CD4-positive, alpha-beta T cell (primary cell): ENCODE measurements around the gene TUT4. TPM values are rescaled to one million over a fixed set of nuclear protein-coding genes. Genes with fewer than 3 reads are reported as not detected.

Experiments
- ATAC-seq: fragments of 200-7000 bp; cut with Tn5 transposase; one replicate; pipeline ENCODE4 v1.10.0; 2022; ENCODE audit warnings: mild to moderate bottlenecking; ENCODE audit not compliant: poor library complexity
- CTCF ChIA-PET: fragments of 350-600 bp; sonication (Branson Sonifier 250); formaldehyde crosslinking; loops from one replicate; lab custom pipeline; 2021; ENCODE audit warnings: antibody characterized with exemption, inconsistent platforms; lab: Charles Lee
- POLR2A ChIA-PET: fragments of 350-600 bp; sonication (Branson Sonifier 250); formaldehyde crosslinking; loops from one replicate; lab custom pipeline; 2021; ENCODE audit warnings: antibody characterized with exemption, inconsistent platforms; lab: Charles Lee
- DNase-seq, 14 experiments: peaks; one replicate each; pipeline ENCODE4 v3.0.0-alpha.2; 2013 to 2020; ENCODE audit warnings: mixed read lengths in 2 of 14
- H3K27ac ChIP-seq, 2 donors: one replicate each; pipeline versions ENCODE4 v1.5.1 to v1.7.0; 2013; ENCODE audit warnings: low read length in 2 of 2, low read depth in 1 of 2, mild to moderate bottlenecking in 1 of 2
- H3K27me3 ChIP-seq, 2 experiments: 1 replicate in 1 of 2; 2 replicates in 1 of 2; pipeline versions ENCODE4 v1.6.1 to v1.7.0; 2013; ENCODE audit warnings: low read length in 2 of 2, control low read depth in 1 of 2, mild to moderate bottlenecking in 1 of 2, moderate library complexity in 1 of 2; ENCODE audit not compliant: insufficient read depth in 2 of 2, control insufficient read depth in 1 of 2
- H3K36me3 ChIP-seq: one replicate; pipeline ENCODE4 v1.6.1; 2013; ENCODE audit warnings: low read length, control low read depth; ENCODE audit not compliant: insufficient read depth
- H3K4me1 ChIP-seq: one replicate; pipeline ENCODE4 v1.6.1; 2013; ENCODE audit warnings: low read length, control low read depth; ENCODE audit not compliant: insufficient read depth
- H3K4me3 ChIP-seq: one replicate; pipeline ENCODE4 v1.5.1; 2013; ENCODE audit warnings: mild to moderate bottlenecking, low read length, moderate library complexity
- H3K9me3 ChIP-seq, 2 experiments: 1 replicate in 1 of 2; 2 replicates in 1 of 2; pipeline versions ENCODE4 v1.6.1 to v1.7.0; 2013; ENCODE audit warnings: low read length in 2 of 2, mild to moderate bottlenecking in 2 of 2, control low read depth in 1 of 2, moderate library complexity in 1 of 2; ENCODE audit not compliant: control insufficient read depth in 1 of 2, insufficient read depth in 1 of 2
- H3K27ac Mint-ChIP-seq: one replicate; pipeline ENCODE4 v1.8.0; 2020; ENCODE audit warnings: mixed read lengths
- H3K27me3 Mint-ChIP-seq: one replicate; pipeline ENCODE4 v1.8.0; 2021; ENCODE audit warnings: mixed read lengths
- H3K36me3 Mint-ChIP-seq: one replicate; pipeline ENCODE4 v1.8.0; 2021; ENCODE audit warnings: low read depth, mixed read lengths
- H3K4me1 Mint-ChIP-seq: one replicate; pipeline ENCODE4 v1.8.0; 2021; ENCODE audit warnings: low read depth, mixed read lengths
- H3K4me3 Mint-ChIP-seq: one replicate; pipeline ENCODE4 v1.8.0; 2020; ENCODE audit warnings: mild to moderate bottlenecking, mixed read lengths
- H3K9me3 Mint-ChIP-seq: one replicate; pipeline ENCODE4 v1.8.0; 2020; ENCODE audit warnings: mixed read lengths
- CTCF ChIP-seq: fragments of 200-600 bp; IDR thresholded peaks from one replicate; pipeline ENCODE4 v1.8.0; 2022; ENCODE audit warnings: antibody characterized with exemption, mild to moderate bottlenecking
- intact Hi-C, 2 experiments: fragments of 100-400 bp; cut with DNase I in 1 of 2; cut with micrococcal nuclease in 1 of 2; formaldehyde crosslinking; loops; one replicate each; pipeline versions ENCODE4 v1.15.1 to v1.9.0; 2023 to 2025; cut with DNase I, micrococcal nuclease
- total RNA-seq, 174 experiments: library from RNA in 2 of 174; stranded (reverse) in 2 of 174; gene quantifications; one replicate each; pipeline ENCODE4 v1.2.3 and lab custom pipeline; 2021 to 2026

The TUT4 gene
- total RNA-seq, 2 experiments from 2014 or later, result 141 to 147 TPM

- H3K36me3 ChIP-seq, result peaks cover 4% of the 10 kb centered on the region
- ChIA-PET CTCF (no interaction called here), POLR2A (interaction anchor here (1.9 kb wide), 1 partner anchor 8 kb away, joined by 5 read pairs; the partner anchor contains the start of gene TUT4)
- no peak for TF ChIP-seq CTCF
- no peaks in the 10 kb centered on the region for H3K4me1 ChIP-seq
- ATAC-seq, result no peak
- no peaks in the 10 kb centered on the region for H3K27me3 Mint-ChIP-seq
- H3K36me3 Mint-ChIP-seq, result peaks cover 71% of the 10 kb centered on the region
- H3K27ac Mint-ChIP-seq, result no peak overlapping the region
- no peaks in the 10 kb centered on the region for H3K27me3 ChIP-seq
- no peak for DNase-seq
- intact Hi-C loops, result no loop called here
- no peak overlapping the region for H3K4me3 Mint-ChIP-seq
- H3K4me3 ChIP-seq, result no peak overlapping the region
- peaks cover 9% of the 10 kb centered on the region for H3K9me3 Mint-ChIP-seq
- H3K27ac ChIP-seq, result no peak overlapping the region
- peaks cover 44% of the 10 kb centered on the region for H3K4me1 Mint-ChIP-seq
- peaks cover 16 to 30% of the 10 kb centered on the region in 2 experiments for H3K9me3 ChIP-seq
These were observed 8.0 kb downstream of the TUT4 start for GRCh38 chr1:52544665-52545525.

GRCh38 chr1:52542085-52542688 lies 10.7 kb downstream of the TUT4 start:
- H3K27me3 Mint-ChIP-seq, result no peaks in the 10 kb centered on the region
- Histone ChIP-seq H3K36me3 (peaks cover 4% of the 10 kb centered on the region), H3K27ac (no peak overlapping the region), H3K4me3 (no peak overlapping the region), H3K27me3 (no peaks in the 10 kb centered on the region), H3K4me1 (peaks cover 5% of the 10 kb centered on the region), H3K9me3 (peaks cover 16 to 30% of the 10 kb centered on the region in 2 experiments)
- peak in 1 of 14 experiments; percentile 13 for DNase-seq
- H3K36me3 Mint-ChIP-seq, result peaks cover 82% of the 10 kb centered on the region
- CTCF ChIA-PET, result interaction anchor here (1.1 kb wide), 1 partner anchor 9 kb away, joined by 5 read pairs; no protein-coding TSS in a partner anchor
- no peak overlapping the region for H3K4me3 Mint-ChIP-seq
- intact Hi-C loops, result no loop called here
- TF ChIP-seq CTCF, result no peak
- no peak overlapping the region for H3K27ac Mint-ChIP-seq
- no peak for ATAC-seq
- peaks cover 37% of the 10 kb centered on the region for H3K4me1 Mint-ChIP-seq
- POLR2A ChIA-PET, result interaction anchor here (1.3 kb wide), 1 partner anchor 11 kb away, joined by 5 read pairs; the partner anchor contains the start of gene TUT4
- peaks cover 9% of the 10 kb centered on the region for H3K9me3 Mint-ChIP-seq

- H3K36me3 ChIP-seq, result no peaks in the 10 kb centered on the region
- intact Hi-C loops, result loop anchor here in 1 of 2 experiments (2.0 kb wide), 1 partner anchor 14 kb away; no protein-coding TSS in a partner anchor
- peaks cover 66% of the 10 kb centered on the region for H3K4me1 Mint-ChIP-seq
These were observed 17.7 kb downstream of the TUT4 start for GRCh38 chr1:52534928-52535764.

More at GRCh38 chr1:52534928-52535764, 17.7 kb downstream of the TUT4 start:
- Mint-ChIP-seq H3K9me3 (no peaks in the 10 kb centered on the region), H3K27me3 (no peaks in the 10 kb centered on the region), H3K27ac (no peak overlapping the region), H3K36me3 (peaks cover 44% of the 10 kb centered on the region), H3K4me3 (no peak overlapping the region)
- ATAC-seq (no peak), DNase-seq (no peak)
- H3K27me3 ChIP-seq, result no peaks in the 10 kb centered on the region
- no peak overlapping the region for H3K27ac ChIP-seq
- no peak for TF ChIP-seq CTCF
- peaks cover 13% of the 10 kb centered on the region for H3K4me1 ChIP-seq
- peaks cover 0 to 4% of the 10 kb centered on the region in 2 experiments for H3K9me3 ChIP-seq
- H3K4me3 ChIP-seq, result no peak overlapping the region
- CTCF ChIA-PET, result no interaction called here
- POLR2A ChIA-PET, result no interaction called here
